ENCODE results near the gene CENPU. TPM values are rescaled to one million over a fixed set of nuclear protein-coding genes. Genes with fewer than 3 reads are reported as not detected.

Gene CENPU
- total and polyA plus RNA-seq, 2 experiments from 2014 or later = 88.3 to 186 TPM

DNA sequence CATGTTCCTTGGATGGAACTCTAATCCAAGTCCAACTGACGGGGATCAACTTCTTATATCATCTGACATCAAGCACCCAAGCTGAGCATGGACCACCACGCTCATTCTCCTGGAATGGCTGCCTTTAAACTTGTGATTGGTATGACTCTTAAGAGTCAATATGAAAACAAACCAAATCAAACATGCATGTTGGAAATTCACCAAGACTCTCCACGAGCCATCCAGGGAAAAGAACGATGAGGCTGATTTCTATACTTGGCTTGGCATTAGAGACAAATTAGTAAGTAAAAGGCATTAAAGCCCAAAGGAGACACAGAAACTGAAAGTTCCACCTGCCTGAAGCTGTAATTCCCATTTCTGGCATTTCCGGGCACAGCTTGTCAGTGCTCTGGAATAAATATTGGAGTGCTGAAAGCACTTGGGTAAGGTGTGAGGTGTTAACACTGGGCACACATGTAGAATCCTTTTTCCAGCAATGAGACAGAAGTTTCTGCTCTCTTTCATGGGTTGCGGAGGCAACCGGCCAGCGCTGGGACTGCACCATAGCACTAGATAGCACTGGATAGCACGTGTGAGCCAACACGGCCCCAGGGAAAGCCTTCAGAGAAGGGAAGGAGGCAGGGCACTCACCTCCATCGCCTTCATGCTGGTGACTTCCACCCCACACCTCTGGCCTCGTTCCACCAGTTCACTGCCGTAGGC lies 42.1 kb upstream of the CENPU start:
- H2AFZ ChIP-seq = no peak overlapping the region
- peaks cover 7% of the 10 kb centered on the region for H3K9me3 Mint-ChIP-seq
- H3K27me3 ChIP-seq (ENCODE audit: insufficient read depth) = no peaks in the 10 kb centered on the region
- H3K4me3 Mint-ChIP-seq = no peak overlapping the region
- no peaks in the 10 kb centered on the region for H3K4me1 Mint-ChIP-seq
- no peaks in the 10 kb centered on the region for H3K9me2 ChIP-seq (ENCODE audit: insufficient read depth)
- ATAC-seq (no peak), DNase-seq (ENCODE audit: low spot score) (no peak)
- TF ChIP-seq JUNB (IDR thresholded peaks at IDR 0.05; ENCODE audit: unreplicated experiment) (no peak), POLR2AphosphoS5 (IDR thresholded peaks at IDR 0.05; ENCODE audit: low read depth) (no peak), NANOG (IDR thresholded peaks at IDR 0.05; ENCODE audit: borderline replicate concordance) (no peak), CREB1 (CRISPR knock-in tag; IDR thresholded peaks at IDR 0.05; ENCODE audit: low read depth) (no peak), ZNF114 (CRISPR knock-in tag; IDR thresholded peaks at IDR 0.05) (no peak), EZH2phosphoT487 (IDR thresholded peaks at IDR 0.05; ENCODE audit: unreplicated experiment) (no peak), ZNF331 (CRISPR knock-in tag; IDR thresholded peaks at IDR 0.05; ENCODE audit: low read depth) (no peak)
- TF ChIP-seq, protein P1, sequence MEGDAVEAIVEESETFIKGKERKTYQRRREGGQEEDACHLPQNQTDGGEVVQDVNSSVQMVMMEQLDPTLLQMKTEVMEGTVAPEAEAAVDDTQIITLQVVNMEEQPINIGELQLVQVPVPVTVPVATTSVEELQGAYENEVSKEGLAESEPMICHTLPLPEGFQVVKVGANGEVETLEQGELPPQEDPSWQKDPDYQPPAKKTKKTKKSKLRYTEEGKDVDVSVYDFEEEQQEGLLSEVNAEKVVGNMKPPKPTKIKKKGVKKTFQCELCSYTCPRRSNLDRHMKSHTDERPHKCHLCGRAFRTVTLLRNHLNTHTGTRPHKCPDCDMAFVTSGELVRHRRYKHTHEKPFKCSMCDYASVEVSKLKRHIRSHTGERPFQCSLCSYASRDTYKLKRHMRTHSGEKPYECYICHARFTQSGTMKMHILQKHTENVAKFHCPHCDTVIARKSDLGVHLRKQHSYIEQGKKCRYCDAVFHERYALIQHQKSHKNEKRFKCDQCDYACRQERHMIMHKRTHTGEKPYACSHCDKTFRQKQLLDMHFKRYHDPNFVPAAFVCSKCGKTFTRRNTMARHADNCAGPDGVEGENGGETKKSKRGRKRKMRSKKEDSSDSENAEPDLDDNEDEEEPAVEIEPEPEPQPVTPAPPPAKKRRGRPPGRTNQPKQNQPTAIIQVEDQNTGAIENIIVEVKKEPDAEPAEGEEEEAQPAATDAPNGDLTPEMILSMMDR (conservative IDR thresholded peaks at IDR 0.05; ENCODE audit: low read depth in 2 of 2) = no peak
- TF ChIP-seq, protein P2, sequence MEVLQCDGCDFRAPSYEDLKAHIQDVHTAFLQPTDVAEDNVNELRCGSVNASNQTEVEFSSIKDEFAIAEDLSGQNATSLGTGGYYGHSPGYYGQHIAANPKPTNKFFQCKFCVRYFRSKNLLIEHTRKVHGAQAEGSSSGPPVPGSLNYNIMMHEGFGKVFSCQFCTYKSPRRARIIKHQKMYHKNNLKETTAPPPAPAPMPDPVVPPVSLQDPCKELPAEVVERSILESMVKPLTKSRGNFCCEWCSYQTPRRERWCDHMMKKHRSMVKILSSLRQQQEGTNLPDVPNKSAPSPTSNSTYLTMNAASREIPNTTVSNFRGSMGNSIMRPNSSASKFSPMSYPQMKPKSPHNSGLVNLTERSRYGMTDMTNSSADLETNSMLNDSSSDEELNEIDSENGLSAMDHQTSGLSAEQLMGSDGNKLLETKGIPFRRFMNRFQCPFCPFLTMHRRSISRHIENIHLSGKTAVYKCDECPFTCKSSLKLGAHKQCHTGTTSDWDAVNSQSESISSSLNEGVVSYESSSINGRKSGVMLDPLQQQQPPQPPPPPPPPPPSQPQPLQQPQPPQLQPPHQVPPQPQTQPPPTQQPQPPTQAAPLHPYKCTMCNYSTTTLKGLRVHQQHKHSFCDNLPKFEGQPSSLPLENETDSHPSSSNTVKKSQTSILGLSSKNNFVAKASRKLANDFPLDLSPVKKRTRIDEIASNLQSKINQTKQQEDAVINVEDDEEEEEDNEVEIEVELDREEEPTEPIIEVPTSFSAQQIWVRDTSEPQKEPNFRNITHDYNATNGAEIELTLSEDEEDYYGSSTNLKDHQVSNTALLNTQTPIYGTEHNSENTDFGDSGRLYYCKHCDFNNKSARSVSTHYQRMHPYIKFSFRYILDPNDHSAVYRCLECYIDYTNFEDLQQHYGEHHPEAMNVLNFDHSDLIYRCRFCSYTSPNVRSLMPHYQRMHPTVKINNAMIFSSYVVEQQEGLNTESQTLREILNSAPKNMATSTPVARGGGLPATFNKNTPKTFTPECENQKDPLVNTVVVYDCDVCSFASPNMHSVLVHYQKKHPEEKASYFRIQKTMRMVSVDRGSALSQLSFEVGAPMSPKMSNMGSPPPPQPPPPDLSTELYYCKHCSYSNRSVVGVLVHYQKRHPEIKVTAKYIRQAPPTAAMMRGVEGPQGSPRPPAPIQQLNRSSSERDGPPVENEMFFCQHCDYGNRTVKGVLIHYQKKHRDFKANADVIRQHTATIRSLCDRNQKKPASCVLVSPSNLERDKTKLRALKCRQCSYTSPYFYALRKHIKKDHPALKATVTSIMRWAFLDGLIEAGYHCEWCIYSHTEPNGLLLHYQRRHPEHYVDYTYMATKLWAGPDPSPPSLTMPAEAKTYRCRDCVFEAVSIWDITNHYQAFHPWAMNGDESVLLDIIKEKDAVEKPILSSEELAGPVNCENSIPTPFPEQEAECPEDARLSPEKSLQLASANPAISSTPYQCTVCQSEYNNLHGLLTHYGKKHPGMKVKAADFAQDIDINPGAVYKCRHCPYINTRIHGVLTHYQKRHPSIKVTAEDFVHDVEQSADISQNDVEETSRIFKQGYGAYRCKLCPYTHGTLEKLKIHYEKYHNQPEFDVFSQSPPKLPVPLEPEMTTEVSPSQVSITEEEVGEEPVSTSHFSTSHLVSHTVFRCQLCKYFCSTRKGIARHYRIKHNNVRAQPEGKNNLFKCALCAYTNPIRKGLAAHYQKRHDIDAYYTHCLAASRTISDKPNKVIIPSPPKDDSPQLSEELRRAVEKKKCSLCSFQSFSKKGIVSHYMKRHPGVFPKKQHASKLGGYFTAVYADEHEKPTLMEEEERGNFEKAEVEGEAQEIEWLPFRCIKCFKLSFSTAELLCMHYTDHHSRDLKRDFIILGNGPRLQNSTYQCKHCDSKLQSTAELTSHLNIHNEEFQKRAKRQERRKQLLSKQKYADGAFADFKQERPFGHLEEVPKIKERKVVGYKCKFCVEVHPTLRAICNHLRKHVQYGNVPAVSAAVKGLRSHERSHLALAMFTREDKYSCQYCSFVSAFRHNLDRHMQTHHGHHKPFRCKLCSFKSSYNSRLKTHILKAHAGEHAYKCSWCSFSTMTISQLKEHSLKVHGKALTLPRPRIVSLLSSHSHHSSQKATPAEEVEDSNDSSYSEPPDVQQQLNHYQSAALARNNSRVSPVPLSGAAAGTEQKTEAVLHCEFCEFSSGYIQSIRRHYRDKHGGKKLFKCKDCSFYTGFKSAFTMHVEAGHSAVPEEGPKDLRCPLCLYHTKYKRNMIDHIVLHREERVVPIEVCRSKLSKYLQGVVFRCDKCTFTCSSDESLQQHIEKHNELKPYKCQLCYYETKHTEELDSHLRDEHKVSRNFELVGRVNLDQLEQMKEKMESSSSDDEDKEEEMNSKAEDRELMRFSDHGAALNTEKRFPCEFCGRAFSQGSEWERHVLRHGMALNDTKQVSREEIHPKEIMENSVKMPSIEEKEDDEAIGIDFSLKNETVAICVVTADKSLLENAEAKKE (CRISPR knock-in tag; IDR thresholded peaks at IDR 0.05) = no peak
- TF ChIP-seq, protein P3, sequence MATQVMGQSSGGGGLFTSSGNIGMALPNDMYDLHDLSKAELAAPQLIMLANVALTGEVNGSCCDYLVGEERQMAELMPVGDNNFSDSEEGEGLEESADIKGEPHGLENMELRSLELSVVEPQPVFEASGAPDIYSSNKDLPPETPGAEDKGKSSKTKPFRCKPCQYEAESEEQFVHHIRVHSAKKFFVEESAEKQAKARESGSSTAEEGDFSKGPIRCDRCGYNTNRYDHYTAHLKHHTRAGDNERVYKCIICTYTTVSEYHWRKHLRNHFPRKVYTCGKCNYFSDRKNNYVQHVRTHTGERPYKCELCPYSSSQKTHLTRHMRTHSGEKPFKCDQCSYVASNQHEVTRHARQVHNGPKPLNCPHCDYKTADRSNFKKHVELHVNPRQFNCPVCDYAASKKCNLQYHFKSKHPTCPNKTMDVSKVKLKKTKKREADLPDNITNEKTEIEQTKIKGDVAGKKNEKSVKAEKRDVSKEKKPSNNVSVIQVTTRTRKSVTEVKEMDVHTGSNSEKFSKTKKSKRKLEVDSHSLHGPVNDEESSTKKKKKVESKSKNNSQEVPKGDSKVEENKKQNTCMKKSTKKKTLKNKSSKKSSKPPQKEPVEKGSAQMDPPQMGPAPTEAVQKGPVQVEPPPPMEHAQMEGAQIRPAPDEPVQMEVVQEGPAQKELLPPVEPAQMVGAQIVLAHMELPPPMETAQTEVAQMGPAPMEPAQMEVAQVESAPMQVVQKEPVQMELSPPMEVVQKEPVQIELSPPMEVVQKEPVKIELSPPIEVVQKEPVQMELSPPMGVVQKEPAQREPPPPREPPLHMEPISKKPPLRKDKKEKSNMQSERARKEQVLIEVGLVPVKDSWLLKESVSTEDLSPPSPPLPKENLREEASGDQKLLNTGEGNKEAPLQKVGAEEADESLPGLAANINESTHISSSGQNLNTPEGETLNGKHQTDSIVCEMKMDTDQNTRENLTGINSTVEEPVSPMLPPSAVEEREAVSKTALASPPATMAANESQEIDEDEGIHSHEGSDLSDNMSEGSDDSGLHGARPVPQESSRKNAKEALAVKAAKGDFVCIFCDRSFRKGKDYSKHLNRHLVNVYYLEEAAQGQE (IDR thresholded peaks at IDR 0.05; ENCODE audit: unreplicated experiment) = no peak
- H3K36me3 Mint-ChIP-seq (ENCODE audit: low read depth) = peaks cover 4% of the 10 kb centered on the region; the same call in 2 of the 3 replicates
- H3K36me3 ChIP-seq (ENCODE audit: insufficient read depth) = peaks cover 5% of the 10 kb centered on the region; the same call in 1 of the 2 replicates
- no peaks in the 10 kb centered on the region for H3F3A ChIP-seq (replicated peaks; ENCODE audit: low read depth)
- no peaks in the 10 kb centered on the region for H3K79me2 ChIP-seq (replicated peaks; ENCODE audit: insufficient read depth)
- no peak overlapping the region for H3K27ac ChIP-seq (ENCODE audit: low read depth)
- H4K20me1 ChIP-seq (replicated peaks; ENCODE audit: insufficient read depth) = no peaks in the 10 kb centered on the region
- no peak overlapping the region for H3K27ac Mint-ChIP-seq
- no peak overlapping the region for H3K4me2 ChIP-seq
- no peaks in the 10 kb centered on the region for H3K4me1 ChIP-seq (ENCODE audit: insufficient read depth)
- peaks cover 1% of the 10 kb centered on the region for H3K27me3 Mint-ChIP-seq (ENCODE audit: insufficient read depth, low read depth, poor library complexity)
- no peak overlapping the region for H3K4me3 ChIP-seq

All from GM23338 (cell line).